HG03469 (cell line): ENCODE data around the gene PFN1.
A peak's percentile ranks its signal among the peaks of the same experiment; 100 is the strongest.

Experiments used
- ATAC-seq: cut with Tn5 transposase; IDR thresholded peaks from one replicate; pipeline ENCODE4 v1.9.1; 2021; ENCODE audit warnings: mild to moderate bottlenecking, moderate library complexity, moderate number of reproducible peaks; ENCODE audit not compliant: unreplicated experiment

PFN1 gene

GRCh38 chr17:4946312-4946976 is 1.9 kb downstream of the PFN1 start:
- no peak for ATAC-seq

- ATAC-seq: no peak
These were observed 2.4 kb downstream of the PFN1 start for GRCh38 chr17:4945944-4946280.

GRCh38 chr17:4945176-4945943 is 3.0 kb downstream of the PFN1 start:
- ATAC-seq: no peak

- no peak for ATAC-seq
These were observed 3.7 kb downstream of the PFN1 start for GRCh38 chr17:4944554-4945175.

- ATAC-seq: no peak
These were observed 4.2 kb downstream of the PFN1 start for GRCh38 chr17:4944163-4944553.

- ATAC-seq: no peak
These were observed 5.4 kb downstream of the PFN1 start for GRCh38 chr17:4942760-4943508.

- no peak for ATAC-seq
These were observed 7.1 kb downstream of the PFN1 start for GRCh38 chr17:4941319-4941610.

- no peak for ATAC-seq
These were observed 7.6 kb downstream of the PFN1 start for GRCh38 chr17:4940555-4941318.

- ATAC-seq: peak; percentile 54
These were observed 8.4 kb downstream of the PFN1 start, which contains the start of the genes RNF167 and SLC25A11 for GRCh38 chr17:4939796-4940554. RNF167 (plus strand) TSS chr17:4940268; CDS start chr17:4940910, 642 bp downstream. SLC25A11 (minus strand) TSS chr17:4940046; CDS start chr17:4939910, 136 bp downstream.

- ATAC-seq: peak; percentile 7
These were observed 8.9 kb downstream of the PFN1 start for GRCh38 chr17:4939546-4939795.

- no peak for ATAC-seq
These were observed 9.4 kb downstream of the PFN1 start for GRCh38 chr17:4938688-4939545.

- no peak for ATAC-seq
These were observed 10.2 kb downstream of the PFN1 start for GRCh38 chr17:4938069-4938491.

GRCh38 chr17:4937553-4937952 is 10.8 kb downstream of the PFN1 start:
- ATAC-seq: no peak

GRCh38 chr17:4936436-4936835 is 11.9 kb downstream of the PFN1 start:
- ATAC-seq: no peak

GRCh38 chr17:4935650-4936049 is 12.7 kb downstream of the PFN1 start:
- no peak for ATAC-seq

- no peak for ATAC-seq
These were observed 14.0 kb downstream of the PFN1 start for GRCh38 chr17:4934173-4934979.

GRCh38 chr17:4933646-4934045 is 14.7 kb downstream of the PFN1 start:
- ATAC-seq: no peak

- no peak for ATAC-seq
These were observed 15.6 kb downstream of the PFN1 start for GRCh38 chr17:4932756-4933155.
